GM21360 (cell line): ENCODE data around the gene CBLB.

Source experiments
- ATAC-seq: cut with Tn5 transposase; IDR thresholded peaks from one replicate; pipeline ENCODE4 v1.9.1; 2021; ENCODE audit warnings: mild to moderate bottlenecking, moderate library complexity; ENCODE audit not compliant: unreplicated experiment

Gene CBLB

GRCh38 chr3:105791919-105792786 is 76.7 kb downstream of the CBLB start:
- ATAC-seq = no peak

- ATAC-seq = no peak
Observed at GRCh38 chr3:105791131-105791530, 77.7 kb downstream of the CBLB start.

- ATAC-seq = no peak
Observed at GRCh38 chr3:105790534-105790933, 78.3 kb downstream of the CBLB start.

- no peak for ATAC-seq
Observed at GRCh38 chr3:105788593-105788992, 80.2 kb downstream of the CBLB start.

GRCh38 chr3:105787453-105787852 is 81.4 kb downstream of the CBLB start:
- ATAC-seq = no peak

- no peak for ATAC-seq
Observed at GRCh38 chr3:105786990-105787389, 81.8 kb downstream of the CBLB start.

- no peak for ATAC-seq
Observed at GRCh38 chr3:105786241-105786640, 82.6 kb downstream of the CBLB start.

GRCh38 chr3:105785803-105786202 is 83.0 kb downstream of the CBLB start:
- no peak for ATAC-seq

GRCh38 chr3:105783631-105784030 is 85.2 kb downstream of the CBLB start:
- no peak for ATAC-seq

GRCh38 chr3:105781871-105782270 is 86.9 kb downstream of the CBLB start:
- ATAC-seq = no peak

- ATAC-seq = no peak
Observed at GRCh38 chr3:105780107-105780506, 88.7 kb downstream of the CBLB start.

- no peak for ATAC-seq
Observed at GRCh38 chr3:105775368-105775767, 93.4 kb downstream of the CBLB start.

- no peak for ATAC-seq
Observed at GRCh38 chr3:105774444-105775180, 94.2 kb downstream of the CBLB start.

GRCh38 chr3:105773291-105773690 is 95.5 kb downstream of the CBLB start:
- ATAC-seq = no peak

GRCh38 chr3:105772635-105773034 is 96.2 kb downstream of the CBLB start:
- ATAC-seq = no peak

GRCh38 chr3:105771392-105771791 is 97.4 kb downstream of the CBLB start:
- no peak for ATAC-seq

- no peak for ATAC-seq
Observed at GRCh38 chr3:105770410-105770809, 98.4 kb downstream of the CBLB start.

- no peak for ATAC-seq
Observed at GRCh38 chr3:105767776-105768175, 101.0 kb downstream of the CBLB start.

GRCh38 chr3:105767216-105767615 is 101.6 kb downstream of the CBLB start:
- no peak for ATAC-seq

- no peak for ATAC-seq
Observed at GRCh38 chr3:105765308-105765639, 103.5 kb downstream of the CBLB start.

GRCh38 chr3:105764378-105765307 is 104.2 kb downstream of the CBLB start:
- ATAC-seq = no peak
